GM19035 (cell line): ENCODE measurements around the gene GRIA1.
"Not testable (repeated sequence)": the region's sequence is repeated elsewhere in the genome, so short reads cannot be mapped to it uniquely, and the experiment has no call there.

Source experiments
- ATAC-seq: cut with Tn5 transposase; IDR thresholded peaks from one replicate; pipeline ENCODE4 v1.9.1; 2021; ENCODE audit not compliant: unreplicated experiment

Gene GRIA1

DNA sequence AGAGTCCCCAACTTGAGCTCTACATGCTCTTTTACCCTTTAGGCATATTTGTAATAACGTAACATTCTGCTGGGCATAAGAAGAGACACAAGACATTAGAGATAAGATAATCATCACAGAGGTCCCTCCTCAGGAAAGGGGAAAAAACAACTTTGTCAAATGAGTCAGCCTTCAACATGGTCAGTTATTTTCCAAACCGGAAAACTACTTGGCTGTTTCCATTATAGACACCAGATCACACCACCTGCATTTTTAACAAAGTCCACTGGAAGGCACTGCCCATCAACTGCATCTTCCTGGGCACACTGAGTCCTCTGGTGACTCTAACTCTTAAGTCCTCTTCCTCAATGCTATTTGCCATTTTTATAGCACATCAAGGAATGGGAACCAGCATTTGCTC is 326.4 kb downstream of the GRIA1 start:
- no peak for ATAC-seq

- no peak for ATAC-seq
These were observed 328.2 kb downstream of the GRIA1 start for GRCh38 chr5:153818626-153819025.

DNA sequence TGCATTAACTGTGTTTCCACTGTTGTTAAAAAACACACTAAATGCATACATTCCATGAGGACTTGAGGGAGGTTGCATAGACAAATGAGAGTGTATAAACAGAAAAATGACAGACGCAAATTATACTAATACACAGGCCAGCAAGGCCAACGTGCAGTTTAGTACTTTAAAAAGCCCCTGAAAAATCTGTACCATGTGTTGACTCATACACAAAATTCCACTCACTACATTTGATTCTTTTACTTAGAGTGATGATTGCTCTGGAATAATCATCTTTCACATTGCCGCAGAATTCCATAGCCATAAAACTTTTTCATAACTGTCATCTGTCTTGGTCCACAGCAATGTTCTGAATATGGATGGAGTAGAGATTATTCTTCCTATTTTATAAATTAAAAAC is 332.6 kb downstream of the GRIA1 start:
- no peak for ATAC-seq

DNA sequence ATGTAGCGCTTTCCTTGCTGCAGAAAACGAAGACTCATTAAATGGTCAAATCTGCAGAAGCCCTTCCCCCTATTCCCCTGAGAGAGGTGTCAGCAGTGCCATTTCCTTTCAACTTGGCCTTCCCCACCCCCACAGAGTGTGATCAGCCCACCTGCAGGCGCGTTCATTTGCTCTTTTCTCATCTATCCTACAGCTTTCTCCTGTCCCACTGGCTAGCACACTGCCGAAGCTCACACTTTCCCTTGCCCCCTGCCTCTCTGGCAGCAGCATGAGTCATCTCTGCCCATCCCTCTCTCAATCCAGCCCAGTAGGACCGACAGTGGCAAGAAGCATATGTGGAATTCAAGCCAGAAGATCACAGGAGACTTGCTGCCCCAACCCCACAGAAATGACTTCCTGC is 334.4 kb downstream of the GRIA1 start:
- no peak for ATAC-seq

- no peak for ATAC-seq
These were observed 336.9 kb downstream of the GRIA1 start for GRCh38 chr5:153827397-153827796.

- ATAC-seq: no peak
These were observed 339.1 kb downstream of the GRIA1 start for GRCh38 chr5:153829510-153830065.

- ATAC-seq: peak; percentile 95
These were observed 341.5 kb downstream of the GRIA1 start for GRCh38 chr5:153831973-153832372.

DNA sequence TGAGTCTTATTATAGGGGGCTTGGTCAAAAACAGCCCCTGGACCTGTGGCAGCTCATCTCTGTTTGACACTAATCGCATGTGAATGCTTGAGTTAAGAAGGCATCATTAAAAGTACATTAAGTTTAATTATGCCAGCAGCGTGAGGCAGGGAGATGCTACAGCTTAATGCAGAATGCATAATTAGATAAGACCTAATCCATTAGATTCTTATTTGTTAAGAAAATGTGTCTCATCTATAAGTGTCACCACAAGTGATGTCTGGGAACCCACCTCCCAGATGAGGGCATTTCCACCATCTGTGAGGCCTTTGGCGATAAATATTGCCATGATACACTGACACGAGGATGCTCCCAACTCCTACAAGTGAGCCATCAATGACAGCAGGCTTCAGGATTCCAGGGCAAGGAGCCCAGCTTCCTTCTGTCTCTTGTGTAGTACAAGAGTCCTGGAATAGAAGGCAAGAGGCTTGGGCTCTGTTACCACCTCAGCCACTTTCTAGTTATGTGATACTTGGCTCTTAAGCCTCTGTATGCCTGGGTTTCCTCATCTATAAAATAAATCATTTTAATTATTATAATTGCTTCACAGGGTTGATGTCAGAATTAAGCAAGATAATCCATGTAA is 345.5 kb downstream of the GRIA1 start:
- no peak for ATAC-seq

DNA sequence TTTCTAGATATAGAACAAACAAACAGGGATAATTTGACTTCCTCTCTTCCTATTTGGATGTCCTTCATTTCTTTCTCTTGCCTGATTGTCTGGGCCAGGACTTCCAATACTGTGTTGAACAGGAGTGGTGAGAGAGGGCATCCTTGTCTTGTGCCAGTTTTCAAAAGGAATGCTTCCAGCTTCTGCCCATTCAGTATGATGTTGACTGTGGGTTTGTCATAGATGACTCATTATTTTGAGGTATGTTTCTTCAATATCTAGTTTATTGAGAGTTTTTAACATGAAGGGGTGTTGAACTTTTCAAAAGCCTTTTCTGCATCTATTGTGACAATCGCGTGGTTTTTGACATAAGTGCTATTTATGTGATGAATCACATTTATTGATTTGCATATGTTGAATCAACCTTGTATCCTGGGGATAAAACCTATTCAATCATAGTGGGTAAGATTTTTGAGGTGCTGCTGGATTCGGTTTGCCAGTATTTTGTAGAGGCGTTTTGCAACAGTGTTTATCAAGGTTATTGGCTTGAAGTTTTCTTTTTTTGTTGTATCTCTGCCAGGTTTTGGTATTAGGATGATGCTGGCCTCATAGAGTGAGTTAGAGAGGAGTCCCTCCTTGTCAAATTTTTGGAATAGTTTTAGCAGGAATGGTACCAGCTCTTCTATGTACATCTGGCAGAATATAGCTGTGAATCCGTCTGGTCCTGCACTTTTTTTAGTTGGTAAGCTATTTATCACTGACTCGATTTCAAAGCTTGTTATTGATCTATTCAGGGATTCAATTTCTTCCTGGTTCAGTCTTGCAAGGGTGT is 359.0 kb downstream of the GRIA1 start:
- ATAC-seq: not testable (repeated sequence)

DNA sequence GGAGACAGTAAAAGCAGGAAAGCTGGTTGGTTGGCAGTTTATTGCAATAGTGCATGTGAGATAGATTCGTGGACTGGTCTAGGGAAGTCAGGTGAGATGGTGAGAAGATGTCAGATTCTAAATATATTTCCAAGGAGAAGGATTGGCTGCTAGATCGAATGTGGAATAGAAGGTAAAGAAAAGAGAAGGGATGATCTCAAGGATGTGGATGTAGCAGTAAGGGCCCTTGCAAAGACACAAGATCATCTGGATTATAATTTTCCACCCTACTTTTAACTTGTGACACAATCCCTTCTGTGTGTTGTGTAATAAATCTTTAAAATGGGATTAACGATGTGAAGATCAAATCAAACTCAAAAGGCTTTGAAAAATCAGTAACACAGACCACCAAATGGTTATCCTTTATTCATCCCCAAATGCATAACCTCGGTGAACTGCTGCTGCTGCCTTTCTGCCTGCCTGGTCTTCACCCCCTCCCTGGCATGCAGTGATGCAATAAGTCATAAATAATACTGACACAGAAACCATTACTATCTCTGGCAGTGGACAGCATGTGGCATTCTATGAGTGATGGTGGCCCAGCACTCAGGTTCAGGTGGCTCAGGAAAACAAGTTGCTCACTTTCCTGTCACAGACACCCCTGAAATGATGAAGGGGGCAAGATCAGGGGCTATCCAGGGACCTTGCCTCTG is 369.9 kb downstream of the GRIA1 start:
- no peak for ATAC-seq

DNA sequence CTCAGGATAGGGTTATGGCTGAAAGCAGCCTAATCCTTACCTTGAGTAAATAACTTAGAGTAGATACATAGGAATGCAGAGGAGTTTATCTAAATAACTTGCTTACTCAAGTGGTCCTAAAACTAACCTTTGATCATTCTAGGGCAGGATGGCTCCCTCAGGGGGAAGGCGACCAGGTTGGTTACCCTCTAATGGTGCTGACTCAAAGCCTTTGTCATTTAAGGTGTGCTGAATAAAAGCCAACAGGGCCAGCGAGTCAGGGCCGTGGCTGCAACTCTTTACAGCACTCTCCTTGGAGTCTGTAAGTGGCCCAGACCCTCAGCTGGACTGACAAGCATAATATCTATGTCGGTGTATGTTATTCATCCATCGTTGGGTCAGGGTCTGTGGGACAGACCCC is 372.4 kb downstream of the GRIA1 start:
- not testable (repeated sequence) for ATAC-seq
